ENCODE measurements around the gene SF3A1. TPM values are rescaled to one million over a fixed set of nuclear protein-coding genes. Genes with fewer than 3 reads are reported as not detected.

Gene SF3A1
- total RNA-seq, 1 donor from 2014 or later, result 78.3 TPM

DNA sequence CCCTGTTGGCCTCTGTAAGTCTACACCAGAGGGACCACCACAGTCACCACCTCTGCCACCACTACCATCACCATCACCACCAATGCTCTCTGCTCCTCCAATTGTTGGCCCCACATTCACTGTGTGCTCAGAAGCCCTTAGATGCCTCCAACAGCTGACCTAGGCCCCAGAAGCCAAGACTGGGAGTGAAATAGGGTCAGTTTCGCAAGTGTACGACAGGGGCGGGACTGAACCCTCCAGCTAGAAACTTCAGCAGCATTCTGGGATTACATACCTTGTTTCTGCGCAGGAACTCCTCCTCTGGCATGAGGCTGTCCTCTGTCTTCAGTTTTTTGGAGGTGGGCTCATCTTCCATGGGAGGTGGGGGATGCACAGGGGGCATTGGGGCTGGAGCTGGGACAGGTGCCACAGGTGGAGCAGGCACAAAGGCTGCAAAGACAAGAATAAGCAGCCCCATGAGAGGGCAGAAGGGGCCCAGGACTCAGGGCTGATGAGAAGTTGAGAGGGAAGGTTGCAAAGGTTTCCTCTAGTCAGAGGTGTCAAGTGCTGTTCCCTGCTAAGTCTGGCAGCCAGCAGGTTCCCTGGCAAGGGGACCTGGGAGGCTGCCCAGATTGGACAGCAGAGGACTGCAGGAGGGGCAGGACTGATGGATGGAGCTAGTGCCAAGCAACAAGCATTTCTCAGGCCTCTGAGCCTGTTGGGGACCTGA, 19.8 kb downstream of the SF3A1 start:
- intact Hi-C loops (cut with DNase I), result no loop called here
- Histone ChIP-seq H3K36me3 (peaks cover 0 to 98% of the 10 kb centered on the region in 2 donors), H3K4me1 (no peaks in the 10 kb centered on the region), H3K9me3 (no peaks in the 10 kb centered on the region), H3K4me3 (no peak overlapping the region), H3K27ac (no peak overlapping the region), H3K27me3 (no peaks in the 10 kb centered on the region)
- no peak for DNase-seq (ENCODE audit: extremely low spot score in 2 of 2)
- TF ChIP-seq CTCF (IDR thresholded peaks at IDR 0.05) (no peak), POLR2AphosphoS5 (IDR thresholded peaks at IDR 0.05; ENCODE audit: insufficient read depth in 1 of 2, low read depth in 1 of 2) (no peak), POLR2A (IDR thresholded peaks at IDR 0.05) (no peak)

DNA sequence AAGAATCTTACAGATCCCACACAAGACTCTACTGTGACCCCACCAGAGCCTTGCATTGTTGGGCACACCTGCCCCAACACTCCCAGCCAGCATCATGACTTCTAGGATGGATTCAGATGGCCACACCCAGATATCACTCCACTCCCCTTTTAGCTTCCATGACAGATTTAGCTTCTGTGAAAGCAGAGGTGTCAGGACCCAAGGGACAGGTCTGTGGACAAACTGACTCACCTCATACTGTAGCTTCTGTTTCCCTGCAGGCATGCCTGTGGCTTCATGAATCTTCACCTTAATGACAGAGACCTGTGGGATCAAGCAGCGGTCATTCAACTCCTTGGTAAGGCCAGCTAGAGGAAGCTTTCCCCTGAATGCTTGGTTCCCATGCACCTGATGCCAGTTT, 21.5 kb downstream of the SF3A1 start:
- intact Hi-C loops (cut with DNase I), result no loop called here
- no peak for DNase-seq (ENCODE audit: extremely low spot score in 2 of 2)
- Histone ChIP-seq H3K4me1 (no peaks in the 10 kb centered on the region), H3K36me3 (peaks cover 0 to 88% of the 10 kb centered on the region in 2 donors), H3K9me3 (no peaks in the 10 kb centered on the region), H3K27ac (no peak overlapping the region), H3K4me3 (no peak overlapping the region), H3K27me3 (no peaks in the 10 kb centered on the region)
- no peak for TF ChIP-seq POLR2A (IDR thresholded peaks at IDR 0.05)
- TF ChIP-seq POLR2AphosphoS5 (IDR thresholded peaks at IDR 0.05; ENCODE audit: insufficient read depth in 1 of 2, low read depth in 1 of 2), result no peak

DNA sequence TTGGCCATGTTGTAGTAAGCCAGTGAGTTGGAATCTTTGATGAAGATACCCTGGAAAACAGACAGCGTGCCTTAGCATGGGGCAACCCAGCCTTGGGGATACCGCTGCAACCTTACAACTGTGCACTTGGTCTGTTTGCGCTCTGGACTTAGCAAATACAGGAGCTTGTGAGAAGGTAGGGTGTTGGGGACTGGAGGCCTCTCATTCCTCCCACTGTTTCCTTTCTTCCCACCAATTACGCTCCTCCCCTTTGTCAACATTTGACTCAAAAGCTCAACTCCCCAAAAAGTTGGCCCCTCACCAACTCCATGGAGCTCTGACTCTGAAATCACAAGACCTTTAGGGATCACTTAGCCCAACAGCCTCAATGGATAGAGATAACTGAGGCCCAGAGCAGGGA, 22.0 kb downstream of the SF3A1 start:
- H3K4me1 ChIP-seq, result no peaks in the 10 kb centered on the region
- H3K4me3 ChIP-seq, result no peak overlapping the region
- intact Hi-C loops (cut with DNase I), result no loop called here
- H3K27me3 ChIP-seq, result no peaks in the 10 kb centered on the region
- H3K36me3 ChIP-seq, result peaks cover 0 to 82% of the 10 kb centered on the region in 2 donors
- no peak overlapping the region for H3K27ac ChIP-seq
- H3K9me3 ChIP-seq, result no peaks in the 10 kb centered on the region
- no peak for DNase-seq (ENCODE audit: extremely low spot score in 2 of 2)
- TF ChIP-seq POLR2AphosphoS5 (IDR thresholded peaks at IDR 0.05; ENCODE audit: insufficient read depth in 1 of 2, low read depth in 1 of 2), result no peak
- no peak for TF ChIP-seq CTCF (IDR thresholded peaks at IDR 0.05)
- TF ChIP-seq POLR2A (IDR thresholded peaks at IDR 0.05), result no peak

DNA sequence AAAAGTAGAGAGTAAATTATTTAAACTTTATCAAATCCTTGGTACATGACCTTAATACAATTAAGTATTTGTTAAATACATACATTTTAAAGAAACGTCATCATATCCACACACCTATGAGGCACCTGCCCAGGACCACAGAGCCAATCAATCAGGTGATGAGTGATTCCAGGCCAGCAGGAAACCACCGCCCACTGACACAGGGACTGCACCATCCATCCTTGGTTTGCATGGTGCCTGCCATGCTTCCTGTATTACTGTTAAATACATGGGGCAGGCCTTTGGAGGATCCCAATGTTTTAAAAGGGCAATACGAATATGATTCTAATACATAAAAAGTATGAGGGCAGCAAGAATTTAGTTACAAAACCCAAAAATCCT, 23.0 kb downstream of the SF3A1 start:
- intact Hi-C loops (cut with DNase I), result no loop called here
- Histone ChIP-seq H3K9me3 (no peaks in the 10 kb centered on the region), H3K27ac (no peak overlapping the region), H3K4me1 (no peaks in the 10 kb centered on the region), H3K27me3 (no peaks in the 10 kb centered on the region), H3K36me3 (peaks cover 0 to 73% of the 10 kb centered on the region in 2 donors), H3K4me3 (no peak overlapping the region)
- TF ChIP-seq POLR2A (IDR thresholded peaks at IDR 0.05) (no peak), CTCF (IDR thresholded peaks at IDR 0.05) (no peak), POLR2AphosphoS5 (IDR thresholded peaks at IDR 0.05; ENCODE audit: insufficient read depth in 1 of 2, low read depth in 1 of 2) (no peak)
- DNase-seq (ENCODE audit: extremely low spot score in 2 of 2), result no peak

DNA sequence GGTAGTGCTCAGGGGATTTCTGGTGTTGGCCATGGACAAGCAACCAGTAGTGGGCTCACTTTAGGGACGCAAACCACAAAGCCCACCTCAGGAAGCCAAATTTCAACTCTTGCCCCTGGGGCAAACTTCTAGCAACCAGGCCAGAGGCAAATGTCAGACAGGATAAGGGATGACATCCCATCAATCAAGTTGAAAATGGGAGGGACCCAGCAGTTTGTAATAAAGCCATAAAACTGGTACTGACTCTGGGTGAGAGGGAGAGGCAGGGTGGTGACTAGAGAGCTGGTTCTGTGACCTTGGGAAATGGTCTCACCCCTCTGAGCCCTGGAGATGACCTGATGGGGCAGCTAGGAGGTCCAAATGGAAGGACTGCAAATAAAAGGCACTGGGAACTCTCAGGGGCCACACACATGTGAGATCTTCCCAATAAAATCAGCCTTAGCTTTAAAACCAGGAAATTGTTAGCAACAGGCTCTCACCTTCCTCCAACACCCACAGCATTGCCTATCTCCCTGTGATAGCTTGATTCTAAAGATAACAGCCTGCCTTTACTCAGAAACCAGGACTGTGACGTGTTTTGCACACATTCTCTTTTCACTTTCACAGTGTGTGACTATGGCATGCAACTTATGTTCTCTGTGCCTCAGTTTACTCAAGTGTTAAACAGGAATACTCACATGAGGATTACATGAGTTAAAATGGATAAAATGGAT, 23.5 kb downstream of the SF3A1 start:
- TF ChIP-seq POLR2A (IDR thresholded peaks at IDR 0.05) (no peak), CTCF (IDR thresholded peaks at IDR 0.05) (no peak), POLR2AphosphoS5 (IDR thresholded peaks at IDR 0.05; ENCODE audit: insufficient read depth in 1 of 2, low read depth in 1 of 2) (no peak)
- H3K27ac ChIP-seq, result no peak overlapping the region
- no peaks in the 10 kb centered on the region for H3K27me3 ChIP-seq
- no peak for DNase-seq (ENCODE audit: extremely low spot score in 2 of 2)
- H3K4me1 ChIP-seq, result no peaks in the 10 kb centered on the region
- intact Hi-C loops (cut with DNase I), result no loop called here
- no peaks in the 10 kb centered on the region for H3K9me3 ChIP-seq
- no peak overlapping the region for H3K4me3 ChIP-seq
- H3K36me3 ChIP-seq, result peaks cover 0 to 67% of the 10 kb centered on the region in 2 donors

Measured in vagina (tissue), 2 donors.